HG03460 (cell line): ENCODE results near the gene CCL19.

Experiments used
- ATAC-seq: cut with Tn5 transposase; IDR thresholded peaks from one replicate; pipeline ENCODE4 v1.9.1; 2021; ENCODE audit not compliant: unreplicated experiment

CCL19 gene

DNA sequence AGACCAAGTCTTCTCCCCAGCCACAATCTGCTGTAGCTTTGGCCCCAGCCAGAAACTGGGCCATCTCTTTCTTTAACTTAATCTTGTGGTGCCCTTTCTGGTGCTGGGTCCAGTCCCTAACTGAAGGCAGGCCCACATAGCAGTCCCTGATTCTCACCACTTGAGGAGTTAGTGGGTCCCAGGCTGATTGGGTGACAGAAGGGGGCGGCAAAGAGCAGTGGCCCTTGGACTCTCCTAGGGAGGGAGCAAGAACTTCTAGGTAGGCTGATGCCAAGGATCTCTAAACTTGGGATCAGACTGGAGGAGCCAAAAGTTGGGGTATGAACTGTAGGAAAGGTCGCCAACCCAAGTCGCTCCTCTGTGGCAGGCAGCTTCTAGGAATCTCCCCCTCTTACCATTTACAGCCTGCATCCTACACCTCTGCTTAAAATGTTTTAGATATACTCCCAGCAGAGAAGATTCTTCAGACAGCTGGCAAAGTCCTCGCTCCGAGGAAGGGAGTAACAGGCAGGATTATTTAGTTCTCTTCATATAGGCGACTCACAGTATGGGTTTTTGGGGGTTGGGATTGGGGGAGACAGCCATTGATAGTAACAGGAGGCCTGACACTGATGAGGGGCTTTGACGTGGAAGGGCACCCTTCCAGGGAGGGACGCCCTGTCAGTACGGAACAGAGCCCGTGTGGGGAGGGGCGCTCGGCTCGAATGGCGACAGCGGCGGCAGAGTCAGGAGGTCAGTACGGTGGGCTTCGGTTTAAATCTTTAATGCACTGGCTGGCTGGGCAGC lies 26.6 kb downstream of the CCL19 start:
- ATAC-seq: peak; percentile 40

DNA sequence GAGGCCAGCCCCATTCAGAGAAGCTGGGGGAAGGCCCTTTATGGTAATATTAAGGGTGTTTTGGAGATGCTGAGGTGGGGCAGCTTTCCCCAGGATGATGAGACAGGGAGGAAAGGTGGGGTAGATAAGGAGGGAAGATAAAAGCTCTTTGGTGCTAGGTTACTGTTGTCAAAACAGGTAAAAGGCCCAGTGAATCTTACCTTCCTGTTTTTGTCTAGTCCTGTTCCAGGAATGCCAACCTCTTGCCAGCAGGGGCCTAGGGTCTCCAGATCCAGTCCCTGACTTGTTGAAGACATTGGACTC lies 27.8 kb downstream of the CCL19 start:
- no peak for ATAC-seq

DNA sequence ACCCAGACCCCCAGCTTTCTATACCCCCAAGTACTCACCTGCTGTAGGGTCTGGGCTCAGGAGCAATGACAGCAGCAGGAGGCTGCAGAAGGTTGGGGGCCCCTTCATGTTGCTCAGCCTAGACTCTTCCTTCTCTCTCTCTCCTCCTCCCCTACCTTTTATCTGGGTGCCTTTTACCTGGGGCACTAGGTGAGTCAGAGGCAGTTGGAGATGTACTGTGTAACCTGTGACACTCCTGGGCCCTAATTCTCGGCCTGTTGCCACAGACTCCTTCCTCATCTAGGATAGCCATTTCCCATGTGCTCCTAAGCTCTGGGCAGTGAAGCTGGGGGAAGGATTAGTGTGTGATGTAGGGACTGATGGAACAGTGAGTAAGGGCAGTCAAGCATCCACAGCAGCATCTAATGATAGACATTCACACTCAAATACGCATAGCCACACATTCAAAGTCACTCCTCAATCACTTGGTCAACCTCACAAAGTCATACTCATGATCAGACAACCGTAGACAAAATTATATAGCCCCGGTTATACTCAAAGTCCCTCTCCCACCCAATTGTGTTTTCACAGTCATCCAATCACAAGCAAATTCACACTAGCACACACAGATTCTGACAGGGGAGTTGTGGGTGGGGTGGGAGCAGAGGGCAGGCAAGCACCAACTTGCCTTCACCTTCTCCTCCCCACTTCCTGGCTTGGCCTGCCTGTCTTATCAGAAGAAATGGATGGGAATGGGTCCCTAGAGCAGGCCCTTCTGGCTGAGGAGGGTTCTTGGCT lies 28.4 kb downstream of the CCL19 start, which contains the start of gene CCL27:
CCL27 (minus strand) TSS at position 132 of the 777 bp plus-strand sequence; CDS start at position 108, 24 bp downstream.
- ATAC-seq: no peak

DNA sequence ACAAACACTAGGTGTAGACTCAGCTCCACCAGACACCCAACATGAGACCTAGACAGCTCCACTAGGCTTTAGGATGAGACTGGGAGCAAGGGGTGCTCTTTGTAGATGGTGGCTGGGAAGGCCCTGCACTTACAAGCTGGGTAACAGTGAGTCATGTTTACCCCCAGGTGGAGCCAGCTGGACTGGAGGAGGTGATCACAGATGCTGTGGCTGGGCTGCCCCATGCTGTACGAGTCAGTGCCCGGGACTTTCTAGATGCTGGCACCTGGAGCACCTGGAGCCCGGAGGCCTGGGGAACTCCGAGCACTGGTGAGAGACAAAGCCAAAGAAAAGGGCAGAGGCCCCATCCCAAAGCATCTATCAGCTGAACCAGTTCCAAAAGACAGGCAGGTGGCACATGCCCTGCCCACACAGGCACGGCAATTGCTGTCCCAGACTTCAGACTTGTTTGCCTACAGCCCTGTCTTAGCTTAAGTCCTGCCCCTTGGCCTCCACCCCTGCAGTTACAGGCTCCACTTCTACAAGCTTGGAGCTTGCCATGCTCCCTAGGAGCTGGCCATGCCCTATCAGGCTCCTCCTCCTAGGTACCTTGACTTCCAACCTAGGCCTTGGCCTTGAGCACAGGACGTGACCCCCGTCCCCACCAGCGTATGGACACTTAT lies 31.4 kb downstream of the CCL19 start:
- no peak for ATAC-seq

DNA sequence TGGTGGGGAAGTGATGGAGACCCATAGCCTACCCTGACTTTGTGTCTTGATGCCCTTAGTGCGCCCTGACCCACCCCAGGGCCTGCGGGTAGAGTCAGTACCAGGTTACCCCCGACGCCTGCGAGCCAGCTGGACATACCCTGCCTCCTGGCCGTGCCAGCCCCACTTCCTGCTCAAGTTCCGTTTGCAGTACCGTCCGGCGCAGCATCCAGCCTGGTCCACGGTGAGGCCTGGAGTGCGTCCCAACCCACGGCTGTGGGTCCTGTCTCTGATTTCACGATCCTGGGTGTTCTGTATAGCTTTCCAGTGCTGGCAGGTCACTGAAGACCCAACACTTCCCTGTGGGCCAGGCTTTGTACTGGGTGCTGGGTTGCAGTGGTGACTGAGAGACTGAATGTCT lies 32.6 kb downstream of the CCL19 start:
- ATAC-seq: no peak

DNA sequence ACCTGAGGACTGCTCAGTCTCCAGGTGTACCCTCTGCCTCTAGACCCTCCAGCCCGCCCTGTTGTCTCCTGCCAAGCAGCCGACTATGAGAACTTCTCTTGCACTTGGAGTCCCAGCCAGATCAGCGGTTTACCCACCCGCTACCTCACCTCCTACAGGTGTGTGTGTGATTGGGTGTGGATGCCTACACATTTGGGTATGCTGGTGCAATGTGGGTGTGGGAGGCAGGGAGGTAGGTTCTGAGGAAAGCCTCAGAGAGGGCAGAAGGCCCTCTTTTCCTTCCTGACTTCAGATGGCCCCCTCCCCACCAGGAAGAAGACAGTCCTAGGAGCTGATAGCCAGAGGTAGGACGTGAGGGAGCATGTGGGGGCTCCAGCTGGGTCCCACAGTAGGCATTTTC lies 34.1 kb downstream of the CCL19 start:
- no peak for ATAC-seq

DNA sequence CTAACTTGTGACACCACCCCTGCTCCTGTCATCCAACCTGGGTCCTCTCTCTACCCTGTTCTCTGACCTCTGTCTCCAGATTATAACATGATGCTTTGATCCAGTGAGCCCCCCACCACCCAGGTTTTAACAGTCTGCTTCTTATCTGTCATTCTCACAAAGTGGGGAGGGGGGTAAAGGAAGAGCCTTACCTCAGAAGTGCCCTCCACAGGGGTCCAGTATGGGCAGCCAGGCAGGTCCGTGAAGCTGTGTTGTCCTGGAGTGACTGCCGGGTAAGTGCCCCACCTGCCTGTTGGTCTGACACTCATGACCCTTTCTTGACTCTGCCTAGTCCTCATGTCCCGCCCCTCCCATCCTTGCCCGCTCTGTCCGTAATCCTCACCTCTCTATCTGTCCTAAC lies 35.7 kb downstream of the CCL19 start:
- no peak for ATAC-seq

DNA sequence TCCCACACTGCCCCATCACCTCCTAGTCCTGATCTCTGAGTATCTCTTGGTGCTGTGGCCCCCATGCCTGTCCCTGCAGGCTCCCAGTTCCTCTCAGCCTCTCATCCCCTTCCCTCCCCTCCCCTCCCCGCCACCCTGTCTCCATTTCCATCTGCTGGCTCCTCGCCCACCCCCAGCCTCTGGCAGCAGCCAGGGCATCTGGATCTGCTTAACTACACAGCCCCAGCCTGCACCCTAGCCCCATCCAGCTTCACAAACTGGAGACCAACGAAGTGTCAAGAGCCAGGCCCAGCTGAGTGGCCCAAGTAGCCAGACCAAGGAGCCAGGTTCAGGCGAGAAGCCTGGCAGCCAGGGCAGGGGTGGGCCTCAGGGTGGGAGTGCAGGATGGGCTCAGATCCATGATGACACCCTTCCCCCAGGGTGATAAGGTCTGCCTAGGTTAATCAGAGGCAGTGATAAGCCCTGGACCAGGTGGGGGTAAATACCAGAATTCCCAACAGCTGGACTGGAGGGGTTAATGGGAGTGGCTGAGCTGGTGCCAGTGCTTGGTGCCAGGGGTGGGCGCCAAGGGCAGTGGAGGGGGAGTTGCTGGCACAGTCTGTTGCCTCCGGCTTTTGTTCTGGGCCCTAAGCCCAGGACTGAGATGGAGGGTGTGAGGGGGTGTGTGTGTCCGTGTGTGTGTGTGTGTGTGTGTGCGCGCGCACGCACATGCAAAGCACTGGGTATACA lies 36.6 kb downstream of the CCL19 start:
- ATAC-seq: no peak

DNA sequence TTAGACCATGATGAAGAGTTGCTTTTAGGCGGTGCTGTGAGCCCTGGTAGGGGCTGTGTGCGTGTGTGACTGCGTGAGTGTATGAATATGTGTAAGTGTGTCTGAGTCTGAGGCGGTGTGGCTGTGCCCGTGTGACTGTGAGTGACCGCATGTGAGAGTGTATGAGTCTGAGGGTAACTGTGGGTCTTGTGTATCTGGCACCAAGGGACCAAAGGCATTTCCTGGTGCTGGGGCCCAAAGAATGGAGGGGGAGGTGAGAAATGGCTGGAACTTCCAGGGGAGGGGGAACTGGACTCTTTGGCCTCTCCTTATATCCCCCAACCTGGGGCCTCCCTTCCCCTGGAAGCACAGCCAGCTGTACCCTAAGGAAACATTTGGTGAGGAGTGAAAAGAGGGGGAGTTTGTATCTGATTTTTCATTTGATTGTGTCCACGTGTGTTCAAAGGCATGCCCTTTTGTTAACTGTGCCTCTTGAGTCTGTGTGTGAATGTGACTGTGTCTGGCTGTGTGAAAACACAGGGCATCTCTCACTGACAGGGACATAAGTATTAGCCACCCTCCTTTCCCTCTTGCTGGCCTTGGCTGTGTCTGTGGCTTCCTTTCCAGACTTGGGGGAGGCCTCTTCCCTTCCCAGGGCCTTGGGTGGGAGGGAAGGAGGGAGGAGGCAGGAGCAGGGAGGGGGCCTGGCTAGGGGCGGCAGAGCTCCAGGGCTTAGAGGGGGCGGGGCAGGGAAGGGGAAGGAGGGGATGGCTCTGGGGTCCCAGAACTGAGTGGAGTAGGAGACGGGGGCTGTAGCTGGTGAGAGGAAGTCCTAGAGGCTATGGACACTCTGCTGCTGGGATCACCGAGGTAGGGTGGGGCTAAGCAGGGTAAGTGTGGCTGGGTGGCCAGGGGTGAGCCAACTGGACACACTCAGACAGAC lies 37.7 kb downstream of the CCL19 start:
- ATAC-seq: no peak

DNA sequence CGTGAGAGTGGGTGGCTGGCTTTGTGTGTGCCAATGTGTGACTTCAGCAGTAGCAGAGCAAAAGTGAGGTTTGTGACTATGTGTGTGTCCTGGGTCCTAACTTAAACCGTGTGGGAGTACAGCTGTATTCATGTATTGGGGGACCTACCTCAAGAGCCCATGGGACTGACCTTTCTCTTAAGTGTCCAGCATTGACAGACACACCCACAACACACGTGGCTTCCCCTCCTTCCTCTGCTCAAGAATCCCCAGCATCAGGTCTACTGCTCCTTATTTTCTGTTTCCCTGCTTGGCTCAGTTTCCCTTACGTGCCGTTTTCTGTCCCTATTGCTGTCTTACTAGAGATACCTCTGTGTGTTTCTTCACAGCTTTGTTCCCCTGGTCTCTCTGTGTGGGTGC lies 38.5 kb downstream of the CCL19 start:
- no peak for ATAC-seq

DNA sequence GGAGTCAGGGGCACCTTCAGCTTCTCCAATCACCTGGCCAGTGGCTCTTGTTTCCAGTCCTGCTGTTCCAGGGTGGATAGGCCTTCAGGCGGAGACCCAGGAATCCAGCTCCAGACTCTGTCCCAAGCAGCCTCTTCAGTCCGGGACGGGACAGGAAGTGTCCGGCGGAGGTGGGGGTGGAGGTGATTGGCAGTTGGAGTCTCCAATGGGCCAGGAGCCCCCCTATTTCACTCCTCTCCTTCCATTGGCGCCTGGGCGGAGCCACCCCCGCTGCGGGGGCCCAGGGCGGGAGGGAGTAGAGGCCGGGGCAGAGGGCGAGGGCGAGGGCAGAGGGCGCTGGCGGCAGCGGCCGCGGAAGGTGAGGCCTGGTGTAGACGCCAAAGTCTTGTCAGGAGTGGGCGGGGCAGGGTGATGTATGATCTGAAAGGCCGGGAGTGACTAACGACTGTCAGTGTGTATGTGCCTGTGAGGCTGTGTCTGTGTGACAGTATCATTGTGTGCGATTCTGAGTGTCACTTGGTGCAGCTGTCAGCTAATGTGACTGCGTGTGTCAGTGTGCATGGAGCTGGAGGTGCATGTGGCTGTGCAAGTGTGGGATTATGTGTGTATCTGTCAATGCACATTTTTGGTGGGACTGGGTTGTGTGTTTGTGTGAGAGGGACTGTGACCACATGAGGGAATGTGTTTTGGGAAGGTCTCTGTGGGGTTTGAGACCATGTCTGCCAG lies 39.0 kb downstream of the CCL19 start, which contains the start of gene IL11RA:
IL11RA (plus strand) TSS at position 310 of the 726 bp plus-strand sequence. CDS start 3,033 bp downstream, outside the sequence.
- no peak for ATAC-seq

DNA sequence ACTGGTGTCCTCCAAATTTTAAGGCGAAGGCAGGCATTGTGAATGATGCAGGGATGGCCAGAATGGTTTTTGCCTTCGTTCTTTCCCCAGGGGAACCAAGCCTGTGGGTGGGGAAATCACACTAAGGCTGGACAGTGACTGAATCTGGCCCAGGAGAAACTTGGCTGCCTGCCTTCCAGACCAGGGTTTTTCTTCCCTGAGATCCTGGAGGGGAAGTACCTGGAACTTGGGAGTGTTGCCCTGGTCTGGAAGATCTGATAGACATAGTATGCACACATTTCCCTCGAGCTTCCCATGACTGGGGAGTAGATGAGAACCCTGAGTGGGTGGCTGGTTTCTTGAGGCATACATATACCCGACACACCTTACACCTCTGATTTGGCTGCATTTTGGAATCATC lies 39.8 kb downstream of the CCL19 start:
- no peak for ATAC-seq

DNA sequence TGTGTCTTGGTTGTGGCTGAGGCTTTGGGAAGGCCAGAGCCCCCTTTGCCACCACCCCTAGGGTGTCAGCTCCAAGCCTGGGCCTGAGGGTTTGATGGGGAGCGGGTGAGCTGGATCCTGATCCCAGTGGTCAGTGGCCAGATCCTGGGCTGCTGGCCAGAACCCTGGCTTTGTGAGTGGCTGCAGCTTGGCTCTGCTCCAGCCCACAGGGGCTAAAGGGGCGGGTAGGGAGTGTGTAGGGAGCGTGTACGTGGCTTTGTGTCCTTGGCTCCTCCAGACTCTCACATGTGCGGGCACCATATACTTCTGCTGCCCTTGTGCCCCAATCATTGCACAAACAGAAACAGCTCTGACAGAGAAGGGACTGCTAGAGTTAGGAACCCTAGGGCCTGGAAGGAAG lies 40.3 kb downstream of the CCL19 start:
- ATAC-seq: no peak

DNA sequence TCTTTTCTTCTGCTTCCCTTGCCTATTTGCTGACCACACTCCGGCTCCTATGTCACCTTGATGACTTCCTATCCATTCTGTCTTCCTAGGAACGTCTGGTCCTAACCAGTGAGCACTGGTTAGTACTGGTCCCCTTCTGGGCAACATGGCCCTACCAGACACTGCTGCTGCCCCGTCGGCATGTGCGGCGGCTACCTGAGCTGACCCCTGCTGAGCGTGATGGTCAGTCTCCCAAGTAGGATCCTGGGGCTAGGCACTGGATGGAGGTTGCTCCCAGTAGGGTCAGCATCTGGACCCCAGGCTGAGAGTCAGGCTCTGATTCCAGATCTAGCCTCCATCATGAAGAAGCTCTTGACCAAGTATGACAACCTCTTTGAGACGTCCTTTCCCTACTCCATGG lies 42.4 kb downstream of the CCL19 start:
- no peak for ATAC-seq

DNA sequence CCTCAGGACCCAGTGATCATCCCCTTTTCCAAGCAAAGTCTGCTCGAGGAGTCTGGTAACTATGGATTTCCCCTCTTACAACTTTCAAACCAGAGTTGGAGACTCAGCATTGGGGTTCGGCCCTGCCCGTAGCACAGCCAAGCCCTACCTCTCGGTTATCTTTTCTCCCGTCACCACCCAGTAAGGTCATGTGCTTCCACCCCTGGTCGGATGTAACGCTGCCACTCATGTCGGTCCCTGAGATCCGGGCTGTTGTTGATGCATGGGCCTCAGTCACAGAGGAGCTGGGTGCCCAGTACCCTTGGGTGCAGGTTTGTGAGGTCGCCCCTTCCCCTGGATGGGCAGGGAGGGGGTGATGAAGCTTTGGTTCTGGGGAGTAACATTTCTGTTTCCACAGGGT lies 43.4 kb downstream of the CCL19 start:
- ATAC-seq: no peak

DNA sequence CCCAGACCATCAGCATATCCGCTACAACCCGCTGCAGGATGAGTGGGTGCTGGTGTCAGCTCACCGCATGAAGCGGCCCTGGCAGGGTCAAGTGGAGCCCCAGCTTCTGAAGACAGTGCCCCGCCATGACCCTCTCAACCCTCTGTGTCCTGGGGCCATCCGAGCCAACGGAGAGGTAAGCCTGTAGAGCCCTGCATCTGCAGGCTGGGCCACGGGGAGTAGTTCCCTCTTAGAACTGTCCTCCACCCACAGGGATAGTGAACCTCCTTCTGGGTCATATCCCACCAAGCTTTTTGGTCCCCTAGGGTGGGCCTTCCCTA lies 44.0 kb downstream of the CCL19 start:
- ATAC-seq: peak; percentile 17

DNA sequence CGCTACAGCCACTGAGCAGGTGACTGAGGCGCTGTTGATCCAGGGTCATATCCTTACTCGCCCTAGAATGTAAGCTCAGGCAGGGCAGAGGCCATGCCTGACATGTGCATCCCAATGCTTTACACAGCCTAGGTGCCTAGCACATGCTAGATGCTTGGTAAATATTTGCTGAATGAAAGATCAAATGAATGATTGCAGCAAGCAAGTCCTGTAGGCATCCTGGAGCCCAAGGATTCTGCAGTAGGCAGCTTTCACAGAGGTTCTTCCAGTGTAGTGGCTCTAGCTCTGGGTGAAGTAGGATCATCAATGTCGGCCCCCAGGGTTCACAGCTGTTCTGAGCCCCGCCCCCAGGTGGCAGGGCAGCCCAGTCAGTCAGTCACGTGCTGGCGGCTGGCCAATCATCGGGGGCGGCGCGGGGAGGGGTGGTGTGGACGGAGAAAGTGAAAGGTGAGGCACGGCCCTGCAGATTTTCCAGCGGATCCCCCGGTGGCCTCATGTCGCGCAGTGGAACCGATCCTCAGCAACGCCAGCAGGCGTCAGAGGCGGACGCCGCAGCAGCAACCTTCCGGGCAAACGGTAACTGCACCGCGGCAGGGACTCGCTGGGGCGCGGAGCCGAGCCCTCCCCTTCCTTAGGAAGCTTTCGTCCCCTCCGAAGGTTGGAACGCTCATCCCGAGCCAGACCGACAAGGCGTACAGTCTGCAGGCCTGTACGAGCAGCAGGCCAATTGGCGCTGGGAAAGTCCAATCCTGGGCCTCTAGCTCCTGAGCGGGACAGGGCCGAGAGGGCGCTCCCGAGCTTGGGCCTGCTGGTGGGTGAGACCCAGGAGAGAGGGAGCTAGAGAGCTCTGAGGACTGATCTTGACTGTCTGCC lies 44.6 kb downstream of the CCL19 start, which contains the start of gene GALT:
GALT (plus strand) TSS at position 465 of the 873 bp plus-strand sequence; CDS start at position 495, 30 bp downstream.
- peak; percentile 84 for ATAC-seq

DNA sequence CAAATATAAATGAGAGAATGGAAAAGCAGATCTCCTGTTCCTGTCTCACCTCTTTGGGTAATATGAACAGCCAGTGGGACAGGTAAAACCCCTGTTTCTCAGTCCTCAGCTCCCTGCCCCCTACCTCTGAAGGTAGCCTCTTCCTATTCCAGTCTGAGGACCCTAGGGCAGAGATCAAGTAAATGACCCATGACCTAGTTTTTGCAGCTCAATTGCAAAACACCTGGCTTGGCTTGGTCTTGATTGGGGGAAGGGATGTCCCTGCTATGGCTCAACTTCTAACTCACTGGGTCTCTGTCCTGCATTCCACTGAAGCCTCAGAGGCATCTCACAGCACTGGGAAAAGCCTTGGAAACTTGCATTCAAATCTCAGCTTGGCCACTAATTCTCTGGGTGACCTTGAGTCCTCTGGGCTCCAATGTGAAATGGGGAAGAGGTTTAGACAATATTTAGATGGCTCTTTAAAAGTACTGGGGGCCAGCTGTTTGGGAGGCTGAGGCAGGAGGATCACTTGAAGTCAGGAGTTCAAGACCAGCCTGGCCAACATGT lies 46.2 kb downstream of the CCL19 start:
- ATAC-seq: no peak
